ENCODE measurements around the gene ZNF385C. TPM values are rescaled to one million over a fixed set of nuclear protein-coding genes. Genes with fewer than 3 reads are reported as not detected.
"Not testable (repeated sequence)": the region's sequence is repeated elsewhere in the genome, so short reads cannot be mapped to it uniquely, and the experiment has no call there.

The ZNF385C gene, protein sequence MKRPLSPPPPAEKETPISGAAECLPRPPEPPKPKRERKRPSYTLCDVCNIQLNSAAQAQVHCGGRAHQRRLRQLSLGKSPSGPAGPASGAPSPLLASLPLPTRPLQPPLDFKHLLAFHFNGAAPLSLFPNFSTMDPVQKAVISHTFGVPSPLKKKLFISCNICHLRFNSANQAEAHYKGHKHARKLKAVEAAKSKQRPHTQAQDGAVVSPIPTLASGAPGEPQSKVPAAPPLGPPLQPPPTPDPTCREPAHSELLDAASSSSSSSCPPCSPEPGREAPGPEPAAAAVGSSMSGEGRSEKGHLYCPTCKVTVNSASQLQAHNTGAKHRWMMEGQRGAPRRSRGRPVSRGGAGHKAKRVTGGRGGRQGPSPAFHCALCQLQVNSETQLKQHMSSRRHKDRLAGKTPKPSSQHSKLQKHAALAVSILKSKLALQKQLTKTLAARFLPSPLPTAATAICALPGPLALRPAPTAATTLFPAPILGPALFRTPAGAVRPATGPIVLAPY
- not detected for total RNA-seq
- long read RNA-seq = 0 reads

DNA sequence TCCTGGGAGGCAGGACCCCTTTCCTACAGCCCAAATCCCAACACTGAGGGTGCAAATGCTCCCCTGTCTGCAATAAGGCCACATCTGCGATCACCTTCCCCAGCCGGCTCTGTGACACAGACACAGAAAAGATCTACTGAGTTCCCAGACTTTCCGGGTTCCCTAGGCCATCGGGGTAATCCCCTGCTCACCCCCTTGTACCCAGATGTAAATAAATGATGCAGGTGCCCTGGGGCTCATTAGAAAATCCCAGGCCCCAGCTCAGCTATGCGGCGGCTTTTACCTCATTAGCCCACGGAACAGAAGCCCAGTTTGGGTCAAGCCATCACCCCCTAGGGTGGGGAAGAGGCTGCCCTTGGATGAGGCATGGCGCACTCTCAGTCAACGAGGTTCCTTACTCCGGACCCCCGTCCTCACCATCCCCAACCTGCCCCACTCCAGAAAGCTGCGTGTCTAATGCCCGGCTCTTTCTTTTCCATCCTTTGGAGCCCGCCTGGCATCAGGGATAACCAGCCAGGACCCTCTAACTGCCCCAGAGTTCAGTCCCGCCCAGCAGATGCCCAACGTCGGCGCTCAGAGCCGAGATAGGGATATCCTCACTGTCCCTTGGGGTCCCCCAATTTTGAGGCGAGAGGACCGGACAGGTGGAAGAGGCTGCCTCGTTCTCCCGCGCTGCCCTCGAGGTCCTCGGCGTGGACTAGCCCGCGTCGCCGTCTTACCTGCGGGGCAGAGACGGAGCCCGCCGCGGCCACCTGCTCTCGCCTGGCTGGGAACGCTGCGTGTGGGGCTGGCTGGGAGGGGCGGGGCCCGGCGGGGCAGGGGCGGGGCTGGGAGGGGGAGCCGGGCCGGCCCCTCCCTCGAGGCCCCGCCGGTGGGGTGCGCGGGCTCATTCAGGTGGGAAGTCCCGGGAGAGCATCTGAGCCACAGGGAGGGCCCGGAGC is at the start of gene ZNF385C:
Gene ZNF385C (minus strand): TSS at position 783 of the 941 bp plus-strand sequence. CDS start 35,417 bp downstream, outside the sequence.
- DNase-seq (ENCODE audit: low spot score) = no peak

DNA sequence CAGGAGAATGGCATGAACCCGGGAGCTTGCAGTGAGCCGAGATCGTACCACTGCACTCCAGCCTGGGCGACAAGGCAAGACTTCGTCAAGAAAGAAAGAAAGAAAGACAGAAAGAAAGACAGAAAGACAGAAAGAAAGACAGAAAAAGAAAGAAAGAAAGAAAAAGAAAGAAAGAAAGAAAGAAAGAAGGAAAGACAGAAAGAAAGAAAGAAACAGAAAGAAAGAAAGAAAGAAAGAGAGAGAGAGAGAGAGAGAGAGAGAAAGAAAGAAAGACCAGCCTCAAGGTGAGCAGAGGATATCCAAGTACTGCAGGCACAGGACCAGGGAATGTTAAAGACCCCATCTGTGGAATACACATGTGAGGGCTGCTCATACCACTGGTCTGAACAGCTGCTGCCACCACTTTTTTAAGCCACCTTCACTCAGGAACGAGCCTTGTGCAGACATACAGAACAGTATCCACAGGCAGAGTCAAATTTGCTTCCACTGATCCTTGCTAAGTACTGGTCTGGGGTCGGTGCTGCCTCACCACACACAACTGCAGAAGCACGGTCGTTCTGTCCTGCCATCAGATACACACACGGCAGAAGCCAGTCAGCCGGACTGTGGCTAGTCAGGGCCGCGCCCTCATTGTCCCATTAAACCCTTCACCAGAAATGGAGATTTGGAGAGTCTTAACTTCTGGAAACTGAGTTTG is 48.8 kb upstream of the ZNF385C start:
- no peak for DNase-seq (ENCODE audit: low spot score)

DNA sequence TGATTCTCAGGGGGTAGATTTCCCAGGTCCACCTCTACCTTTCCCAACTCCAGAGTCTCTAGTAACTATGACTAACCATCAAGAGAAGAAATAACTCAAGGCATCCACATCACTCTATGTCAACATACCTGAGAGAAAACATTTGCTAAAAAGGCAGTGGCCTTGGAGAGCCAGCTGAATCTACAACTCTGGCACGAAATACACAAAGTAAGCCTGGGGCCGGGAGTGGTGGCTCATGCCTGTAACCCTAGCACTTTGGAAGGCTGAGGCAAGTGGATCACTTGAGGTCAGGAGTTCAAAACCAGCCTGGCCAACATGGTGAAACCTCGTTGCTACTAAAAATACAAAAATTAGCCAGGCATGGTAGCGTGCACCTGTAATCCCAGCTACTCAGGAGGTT is 44.9 kb upstream of the ZNF385C start:
- DNase-seq (ENCODE audit: low spot score) = not testable (repeated sequence)

DNA sequence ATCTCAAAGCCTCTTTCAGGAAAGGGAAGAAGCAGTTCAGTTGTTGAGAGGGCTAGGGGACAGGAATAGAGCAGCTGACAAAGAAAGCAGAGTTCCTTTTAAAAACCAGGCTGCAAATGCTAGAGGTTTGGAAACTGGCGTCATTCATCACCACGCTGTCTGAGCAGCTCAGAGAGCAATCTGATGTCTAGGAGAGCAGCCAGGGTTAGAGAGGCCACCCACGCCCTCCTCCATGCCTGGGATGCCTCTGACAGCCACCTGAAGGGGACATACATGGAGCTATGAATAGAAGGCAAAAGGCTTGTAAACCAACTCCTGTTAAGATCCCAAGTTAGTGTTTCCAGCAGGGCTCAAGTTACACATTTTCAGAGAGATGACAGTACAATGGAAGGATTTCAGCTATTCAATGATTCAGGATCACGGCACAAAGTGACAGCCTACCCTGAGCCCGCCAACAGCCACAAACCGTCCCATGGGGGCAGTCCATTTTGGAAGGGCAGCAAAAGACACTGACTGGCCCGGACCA is 44.2 kb upstream of the ZNF385C start:
- no peak for DNase-seq (ENCODE audit: low spot score)

DNA sequence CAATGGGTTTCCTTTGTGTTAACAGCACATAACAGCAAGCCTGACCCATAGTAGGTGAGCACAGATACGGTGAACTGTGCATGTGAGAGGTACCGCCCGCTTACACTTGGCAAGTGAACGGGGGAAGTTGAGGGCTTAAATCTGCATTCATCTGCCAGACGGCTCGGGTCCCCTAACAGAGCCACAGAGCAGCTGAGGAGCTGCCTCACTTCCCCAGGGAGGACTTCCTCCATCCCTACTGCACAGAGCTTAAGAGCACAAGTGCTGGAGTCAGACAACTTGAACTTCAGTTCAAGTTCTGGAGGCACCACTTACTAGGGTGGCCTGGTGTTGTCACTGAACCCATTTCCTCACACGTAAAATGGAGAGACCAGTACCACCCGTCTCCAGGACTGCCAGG is 43.1 kb upstream of the ZNF385C start:
- DNase-seq (ENCODE audit: low spot score) = no peak

DNA sequence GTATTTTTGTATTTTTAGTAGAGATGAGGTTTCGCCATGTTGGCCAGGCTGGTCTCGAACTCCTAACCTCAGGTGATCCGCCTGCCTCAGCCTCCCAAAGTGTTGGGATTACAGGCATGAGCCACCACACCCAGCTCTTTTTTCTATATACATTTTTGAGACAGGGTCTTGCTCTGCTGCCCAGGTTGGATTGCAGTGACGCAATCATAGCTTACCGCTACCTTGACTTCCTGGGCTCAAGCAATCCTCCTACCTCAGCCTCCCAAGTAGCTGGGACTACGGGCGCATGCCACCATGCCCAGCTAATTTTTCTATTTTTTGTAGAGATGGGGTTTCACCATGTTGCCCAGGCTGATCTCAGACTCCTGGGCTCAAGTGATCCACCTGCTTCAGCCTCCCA is 42.4 kb upstream of the ZNF385C start:
- DNase-seq (ENCODE audit: low spot score) = not testable (repeated sequence)

DNA sequence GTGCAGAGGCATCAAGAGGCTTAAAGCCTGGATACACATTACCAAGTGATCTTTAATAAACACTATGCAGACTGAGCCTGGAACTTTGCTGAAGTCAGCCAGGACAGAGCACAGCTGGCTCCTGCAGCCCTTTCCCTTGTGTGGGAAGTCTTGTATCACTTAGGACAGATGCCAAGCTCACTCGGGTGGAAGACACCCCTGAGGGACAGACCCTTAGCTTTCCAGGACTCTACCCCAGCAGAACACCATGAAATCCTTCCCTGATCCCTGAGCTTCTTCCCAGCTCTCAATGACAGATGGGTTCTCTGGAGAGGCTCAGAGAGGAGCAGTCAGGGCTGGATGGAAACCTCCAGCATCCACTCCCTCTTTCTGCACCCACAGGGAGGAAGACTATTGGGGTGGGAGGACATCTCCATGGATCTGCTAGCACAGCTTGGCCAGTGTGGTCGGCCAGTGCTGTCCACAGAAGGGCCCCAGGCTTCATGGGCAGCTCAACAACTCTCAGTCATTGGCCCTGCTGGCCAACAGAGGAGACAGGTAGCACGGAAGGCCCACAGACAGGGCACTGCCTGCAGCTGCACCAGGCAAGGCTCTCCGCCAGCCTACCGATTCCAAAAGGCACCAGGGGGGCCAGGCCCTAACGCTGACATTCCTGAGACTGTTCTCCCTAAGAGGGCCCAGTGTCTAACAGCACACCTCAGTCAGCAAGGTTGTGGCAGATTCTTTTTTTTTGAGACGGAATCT is 40.6 kb upstream of the ZNF385C start:
- no peak for DNase-seq (ENCODE audit: low spot score)

DNA sequence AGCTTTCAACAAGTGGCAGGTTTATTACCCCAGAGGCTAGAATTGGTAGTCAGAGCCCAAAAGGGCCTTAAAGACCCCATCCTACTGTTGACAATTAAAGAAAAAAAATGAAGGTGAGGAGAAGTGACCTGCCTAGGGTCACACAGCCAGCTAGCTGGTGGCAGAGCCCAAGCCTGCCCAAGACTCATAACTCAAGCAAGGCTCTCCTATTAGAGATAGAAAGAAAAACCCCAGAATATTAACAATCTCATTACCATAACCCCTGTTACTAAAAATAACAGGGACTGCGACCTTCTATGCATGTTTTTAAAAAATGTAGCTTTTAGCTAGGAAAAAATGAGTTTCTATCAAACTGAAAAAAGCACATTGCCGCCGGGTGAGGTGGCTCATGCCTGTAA is 38.4 kb upstream of the ZNF385C start:
- DNase-seq (ENCODE audit: low spot score) = no peak

DNA sequence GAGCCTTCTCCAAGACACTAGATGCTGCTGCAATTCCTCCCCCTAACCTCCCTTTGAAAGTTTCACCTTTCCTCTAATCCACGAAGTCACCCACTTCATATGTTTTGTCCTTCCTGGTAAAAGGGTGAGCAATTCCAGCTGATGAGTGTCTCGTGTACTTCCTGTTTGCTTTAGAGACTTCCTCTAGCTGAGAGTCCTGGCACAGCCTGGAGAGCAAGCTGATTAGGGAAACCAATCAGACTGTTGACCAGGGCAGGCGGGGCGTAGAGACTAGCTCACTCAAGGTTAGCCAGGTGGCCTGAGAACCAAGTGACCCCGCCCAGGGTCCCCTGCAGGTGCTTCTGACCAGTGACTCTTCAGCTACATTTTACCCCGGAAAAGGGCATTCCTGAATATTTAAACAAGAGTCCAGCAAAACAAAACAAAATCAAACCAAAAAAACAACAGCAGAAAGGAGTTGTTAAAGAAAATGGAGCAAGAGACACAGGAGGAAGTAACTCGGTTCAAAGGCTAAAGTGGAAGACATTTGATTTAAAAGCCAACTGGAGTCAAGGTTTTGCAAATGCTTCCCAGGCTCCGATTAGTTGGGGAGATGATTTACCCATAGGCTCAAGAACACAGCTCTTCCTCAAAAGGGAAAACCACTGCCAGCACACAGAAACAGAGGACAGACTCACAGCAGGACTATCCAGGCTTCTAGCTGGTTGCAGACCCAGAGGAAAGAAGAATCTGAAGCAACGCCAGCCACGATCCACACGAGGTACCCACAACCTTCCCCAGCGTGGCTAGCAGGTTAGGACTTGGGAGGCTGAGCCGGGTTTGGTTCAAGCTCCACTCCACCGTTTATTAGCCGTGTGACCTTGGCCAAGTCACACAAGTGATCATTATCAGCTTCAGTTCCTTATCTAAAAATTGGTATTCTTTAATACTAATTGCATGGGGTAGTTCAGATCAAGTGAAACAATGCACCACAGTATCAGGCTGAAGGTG is 37.7 kb upstream of the ZNF385C start:
- DNase-seq (ENCODE audit: low spot score) = no peak

DNA sequence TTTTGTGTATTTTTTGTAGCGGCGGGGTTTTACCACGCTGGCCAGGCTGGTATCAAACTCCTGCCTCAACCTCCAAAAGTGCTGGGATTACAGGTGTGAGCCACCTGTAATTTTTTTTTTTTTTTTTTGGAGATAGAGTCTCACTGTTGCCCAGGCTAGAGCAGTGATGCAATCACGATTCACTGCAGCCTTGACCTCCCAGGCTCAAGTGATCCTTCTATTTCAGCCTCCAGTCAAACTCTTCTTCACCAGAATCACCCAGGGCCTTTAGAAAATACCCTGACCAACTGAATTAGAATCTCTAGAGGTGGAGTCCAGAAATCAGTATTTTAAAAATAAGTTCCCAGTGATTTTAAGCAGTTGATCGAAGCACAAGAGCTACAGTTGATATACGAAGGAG is 36.9 kb upstream of the ZNF385C start:
- no peak for DNase-seq (ENCODE audit: low spot score)

DNA sequence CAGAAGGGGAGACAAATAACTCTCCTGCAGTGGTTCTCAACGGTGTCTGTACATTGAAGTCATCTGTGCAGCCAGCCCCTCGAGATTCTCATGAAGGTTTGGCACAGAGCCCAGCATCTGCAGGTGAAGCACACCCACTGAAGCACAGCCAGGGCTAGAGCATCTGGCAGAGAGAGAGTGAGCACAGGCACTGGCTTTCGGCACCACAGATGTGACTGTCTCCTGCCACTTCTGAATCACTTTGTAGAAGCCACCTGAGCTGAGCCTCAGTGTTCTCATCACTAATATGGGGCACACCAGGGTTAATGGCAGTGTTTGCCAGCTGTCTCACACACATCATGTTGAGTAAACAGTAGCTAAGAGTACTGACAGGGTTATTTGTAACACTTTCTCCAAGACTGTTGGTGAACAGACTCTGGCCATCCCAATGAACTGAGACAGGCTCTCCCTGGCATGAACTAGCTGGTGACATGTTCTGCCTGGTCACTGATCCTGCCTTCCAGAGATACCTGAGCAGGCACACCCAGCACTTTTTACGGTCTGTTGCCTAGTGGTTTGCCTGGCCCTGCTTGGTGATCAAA is 35.3 kb upstream of the ZNF385C start:
- no peak for DNase-seq (ENCODE audit: low spot score)

DNA sequence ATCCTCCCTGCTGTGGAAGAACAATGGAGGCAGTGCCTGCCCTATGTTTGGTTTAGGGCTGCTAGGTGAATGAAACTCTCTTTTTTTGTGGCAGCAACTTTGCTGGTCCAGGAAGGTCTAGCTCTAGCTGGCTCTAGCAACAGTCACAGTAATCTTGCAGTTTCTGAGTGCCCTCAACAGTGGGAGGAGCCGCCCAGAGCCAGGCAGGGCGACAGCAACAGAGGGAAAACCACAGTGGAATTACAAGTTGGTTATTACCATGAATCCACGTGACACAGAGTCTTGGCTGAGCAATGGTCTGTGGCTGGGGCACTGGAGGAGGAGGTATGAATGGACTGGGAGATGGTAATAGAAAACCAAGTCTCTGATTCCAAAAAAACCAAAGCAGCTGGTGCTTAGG is 34.7 kb upstream of the ZNF385C start:
- DNase-seq (ENCODE audit: low spot score) = no peak

DNA sequence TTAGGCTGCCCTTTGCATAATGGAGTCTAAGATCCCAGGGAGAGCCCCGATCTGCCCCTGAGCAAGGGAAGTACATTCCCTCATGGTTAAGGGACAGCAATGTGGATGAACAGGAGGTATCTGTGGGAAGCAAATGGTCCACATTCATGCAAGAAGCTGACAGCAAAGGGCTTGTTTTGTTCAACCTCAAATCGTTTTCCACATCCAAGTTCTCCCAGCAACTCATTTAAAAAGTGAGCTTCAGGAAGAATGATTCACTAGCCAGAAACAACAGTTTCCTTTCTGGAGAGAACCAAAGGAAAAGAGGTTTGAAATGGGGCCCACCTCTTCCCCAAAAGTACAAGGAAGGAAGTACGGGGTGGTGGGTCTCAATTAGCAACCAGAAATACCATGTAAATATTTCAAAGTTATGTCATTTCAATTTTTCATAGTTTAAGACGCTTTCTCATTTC is 33.7 kb upstream of the ZNF385C start:
- DNase-seq (ENCODE audit: low spot score) = no peak

DNA sequence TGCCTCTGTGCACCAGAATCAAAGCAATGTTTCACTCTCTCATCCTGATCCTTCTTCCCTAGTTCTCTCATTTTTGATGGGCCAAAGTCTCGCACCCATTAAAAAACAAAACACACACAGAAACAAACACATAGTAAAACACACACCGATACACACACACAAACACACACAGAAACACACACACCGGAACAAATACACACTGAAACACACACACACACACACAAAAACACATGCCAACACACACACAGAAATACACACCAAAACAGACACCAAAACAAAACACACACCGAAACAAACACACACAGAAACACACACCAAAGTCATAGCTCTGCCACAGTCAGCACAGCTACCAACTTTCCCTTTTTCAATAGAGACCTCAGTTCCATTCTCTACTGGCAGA is 33.0 kb upstream of the ZNF385C start:
- no peak for DNase-seq (ENCODE audit: low spot score)

DNA sequence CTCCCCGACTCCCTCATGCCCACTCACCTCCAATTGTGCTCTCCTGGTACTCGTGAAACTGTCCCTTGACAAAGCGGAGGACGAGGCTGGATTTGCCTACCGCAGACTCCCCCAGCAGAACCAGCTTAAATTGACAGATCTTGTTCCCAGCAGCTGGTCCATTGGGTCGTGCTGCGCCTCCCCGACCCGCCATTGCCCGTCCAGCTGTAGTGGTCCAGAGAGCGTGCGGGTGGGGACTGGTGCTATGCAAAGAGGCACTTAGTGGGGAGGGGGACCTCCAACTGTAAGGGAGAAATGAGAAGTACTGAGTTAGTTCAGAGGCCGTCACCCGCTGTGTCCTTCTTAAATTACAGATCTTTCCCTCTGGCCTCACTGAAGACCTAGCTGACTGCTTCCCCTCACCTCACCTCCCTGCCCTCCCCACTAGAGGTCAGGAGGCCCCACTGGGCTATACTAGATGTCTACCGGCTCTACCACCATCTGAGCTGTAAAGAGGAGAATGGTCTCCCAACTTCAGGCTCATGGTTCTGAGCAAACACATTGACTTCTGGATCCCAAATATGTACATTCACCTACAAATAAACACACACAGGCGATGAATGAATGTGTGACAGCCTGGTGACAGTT is 32.1 kb upstream of the ZNF385C start:
- no peak for DNase-seq (ENCODE audit: low spot score)

DNA sequence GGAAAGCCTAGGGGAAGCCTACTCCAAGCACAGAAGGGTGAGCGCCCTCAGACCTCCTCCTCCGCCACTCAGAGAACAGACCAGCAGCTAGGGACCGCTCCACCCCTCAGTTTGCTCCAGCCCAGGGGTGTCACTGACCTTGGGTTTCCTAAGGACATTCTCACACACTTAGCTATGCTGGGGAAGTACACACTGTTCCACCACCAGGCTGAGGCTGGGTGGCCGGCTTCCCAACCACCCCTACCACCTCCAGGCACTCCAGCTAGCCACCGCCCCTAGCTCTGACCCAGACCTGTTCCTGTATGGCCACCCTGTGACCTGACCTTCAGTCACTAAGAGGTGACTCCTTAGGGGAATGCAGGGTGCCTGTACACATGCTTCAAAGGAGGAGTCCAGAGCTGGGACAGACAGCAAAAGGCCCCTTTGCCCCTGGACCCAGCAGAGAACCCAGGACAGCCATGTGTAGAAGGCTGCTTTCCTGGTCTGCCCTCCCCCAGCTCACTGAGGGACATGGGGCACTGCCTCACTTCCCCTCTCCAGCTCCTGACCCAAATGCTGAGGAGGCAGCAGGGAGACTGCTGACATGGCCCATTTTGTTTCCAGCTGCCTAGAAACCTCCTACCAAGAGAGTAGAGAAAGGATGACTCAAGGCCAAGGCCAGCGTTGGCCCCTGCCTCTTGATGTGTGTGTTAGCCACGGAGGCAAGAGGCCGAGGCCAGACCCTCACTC is 31.0 kb upstream of the ZNF385C start:
- DNase-seq (ENCODE audit: low spot score) = no peak

DNA sequence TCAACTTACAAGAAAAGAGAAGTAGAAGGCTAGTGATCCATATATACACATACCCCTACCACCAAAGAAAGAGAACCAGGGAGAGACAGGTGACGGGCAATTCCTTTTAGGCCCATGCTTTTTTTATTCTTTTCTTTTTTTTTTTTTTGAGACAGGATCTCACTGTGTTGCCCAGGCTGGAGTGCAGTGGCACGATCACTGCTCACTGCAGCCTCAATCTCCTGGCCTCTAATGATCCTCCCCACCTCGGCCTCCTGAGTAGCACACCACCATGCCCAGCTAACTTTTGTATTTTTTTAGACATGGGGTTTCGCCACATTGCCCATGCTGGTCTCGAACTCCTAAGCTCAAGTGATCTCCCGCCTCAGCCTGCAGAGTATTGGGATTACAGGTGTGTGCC is 29.1 kb upstream of the ZNF385C start:
- no peak for DNase-seq (ENCODE audit: low spot score)

DNA sequence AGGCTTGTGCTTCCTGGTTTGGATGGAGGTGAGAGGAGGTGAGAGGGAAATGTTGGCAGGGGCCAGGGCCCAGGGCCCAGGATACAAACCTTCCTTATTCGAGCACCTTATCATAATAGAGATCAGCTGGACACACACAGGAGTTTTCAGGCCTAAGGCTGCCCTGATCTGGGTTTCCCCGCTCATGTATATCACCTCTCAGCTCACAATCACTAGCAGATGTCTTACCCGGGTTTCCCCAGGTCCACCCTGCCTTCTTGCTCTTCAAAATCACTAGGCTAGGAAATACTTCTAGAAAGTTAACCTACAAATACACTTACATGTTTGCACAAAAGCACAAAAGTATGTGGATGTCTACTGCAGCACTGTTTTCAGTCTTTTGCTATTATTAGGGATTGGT is 28.6 kb upstream of the ZNF385C start:
- DNase-seq (ENCODE audit: low spot score) = no peak
